SU-DHL-6 (cell line): ENCODE measurements around the gene ARFGAP3.

Source experiments
- H2AFZ ChIP-seq: fragments of 200-600 bp; sonication (generic); 2 replicates; pipeline ENCODE4 v1.6.1; 2014; ENCODE audit warnings: low read depth, mild to moderate bottlenecking, moderate library complexity, mixed read lengths, antibody characterized with exemption, low read length; ENCODE audit not compliant: severe bottlenecking
- H3F3A ChIP-seq: fragments of 200-600 bp; shearing (Covaris generic); 2 replicates; pipeline ENCODE4 v1.6.0; 2016; ENCODE audit warnings: antibody characterized with exemption, mild to moderate bottlenecking; ENCODE audit not compliant: insufficient read depth
- H3K27ac ChIP-seq: fragments of 200-600 bp; sonication (generic); 2 replicates; pipeline ENCODE4 v1.5.1; 2016; ENCODE audit warnings: low read depth, mild to moderate bottlenecking, low read length, moderate library complexity, mixed read lengths
- H3K27me3 ChIP-seq: fragments of 200-600 bp; sonication (generic), shearing (Covaris generic); 2 replicates; pipeline ENCODE4 v1.6.0; 2014; ENCODE audit warnings: mild to moderate bottlenecking, low read length
- H3K36me3 ChIP-seq: fragments of 200-600 bp; sonication (generic); 2 replicates; pipeline ENCODE4 v1.6.1; 2014; ENCODE audit warnings: mild to moderate bottlenecking, low read length, mixed read lengths
- H3K4me2 ChIP-seq: fragments of 300-600, 200-600 bp; shearing (Covaris generic), sonication (generic); 2 replicates; pipeline ENCODE4 v1.6.0; 2014; ENCODE audit warnings: low read length, low read depth, mild to moderate bottlenecking; ENCODE audit not compliant: poor library complexity, severe bottlenecking
- H3K4me3 ChIP-seq: fragments of 200-600 bp; sonication (generic); 2 replicates; pipeline ENCODE4 v1.5.1; 2014; ENCODE audit warnings: antibody characterized with exemption, low read length, mild to moderate bottlenecking, mixed read lengths; ENCODE audit not compliant: insufficient read depth, poor library complexity, severe bottlenecking
- H3K79me2 ChIP-seq: fragments of 200-600 bp; sonication (generic); 2 replicates; pipeline ENCODE4 v1.6.1; 2014; ENCODE audit warnings: mild to moderate bottlenecking, low read length, moderate library complexity; ENCODE audit not compliant: insufficient read depth
- H3K9ac ChIP-seq: fragments of 200-600 bp; sonication (generic); 2 replicates; pipeline ENCODE4 v1.7.0; 2014; ENCODE audit warnings: mild to moderate bottlenecking, low read length
- H3K9me2 ChIP-seq: fragments of 200-600 bp; sonication (generic); replicated peaks from 2 replicates; pipeline ENCODE4 v1.6.1; 2014; ENCODE audit warnings: low read length; ENCODE audit not compliant: insufficient read depth
- H3K9me3 ChIP-seq: fragments of 200-600 bp; sonication (generic); 2 replicates; pipeline ENCODE4 v1.6.1; 2014; ENCODE audit warnings: low read length, mixed read lengths; ENCODE audit not compliant: insufficient read depth
- H4K20me1 ChIP-seq: fragments of 200-600 bp; sonication (generic); 2 replicates; pipeline ENCODE4 v1.6.1; 2014; ENCODE audit warnings: low read depth, mild to moderate bottlenecking, antibody characterized with exemption, low read length, moderate library complexity, mixed read lengths
- CTCF ChIP-seq: fragments of 200-600 bp; sonication (generic); IDR thresholded peaks from one replicate; pipeline ENCODE4 v1.5.1; 2017; ENCODE audit warnings: antibody characterized with exemption, mild to moderate bottlenecking, low read length, moderate library complexity; ENCODE audit not compliant: insufficient read depth, poor library complexity, severe bottlenecking
- EZH2phosphoT487 ChIP-seq: fragments of 200-600 bp; sonication (generic), shearing (Covaris generic); conservative IDR thresholded peaks from 2 replicates; pipeline ENCODE4 v1.6.1; 2018; ENCODE audit warnings: mild to moderate bottlenecking, antibody characterized with exemption, low read length, moderate library complexity, mixed read lengths

Gene ARFGAP3

GRCh38 chr22:42855721-42856120 is 1.4 kb downstream of the ARFGAP3 start:
- no peak for TF ChIP-seq CTCF
- no peak for TF ChIP-seq EZH2phosphoT487

GRCh38 chr22:42855211-42855610 is 1.9 kb downstream of the ARFGAP3 start:
- no peaks in the 10 kb centered on the region for H3K9me2 ChIP-seq
- no peaks in the 10 kb centered on the region for H4K20me1 ChIP-seq
- H2AFZ ChIP-seq = no peak overlapping the region
- H3K4me2 ChIP-seq = no peak overlapping the region
- H3K9ac ChIP-seq = no peak overlapping the region
- no peaks in the 10 kb centered on the region for H3K9me3 ChIP-seq
- no peaks in the 10 kb centered on the region for H3K27me3 ChIP-seq
- no peak overlapping the region for H3K4me3 ChIP-seq
- TF ChIP-seq CTCF = no peak
- TF ChIP-seq EZH2phosphoT487 = no peak
- H3K79me2 ChIP-seq = no peaks in the 10 kb centered on the region
- no peaks in the 10 kb centered on the region for H3K36me3 ChIP-seq
- H3F3A ChIP-seq = peaks cover 7% of the 10 kb centered on the region; the same call in 1 of the 2 replicates
- H3K27ac ChIP-seq = no peak overlapping the region

More at GRCh38 chr22:42855721-42856120, 1.4 kb downstream of the ARFGAP3 start:
- no peak overlapping the region for H3K27ac ChIP-seq
- H2AFZ ChIP-seq = no peak overlapping the region
- peak overlapping the region; percentile 95 for H3K4me2 ChIP-seq
- H3F3A ChIP-seq = peaks cover 9% of the 10 kb centered on the region; the same call in 1 of the 2 replicates
- peak overlapping the region; percentile 61; the same call in 1 of the 2 replicates for H3K9ac ChIP-seq
- H3K9me2 ChIP-seq = no peaks in the 10 kb centered on the region
- no peaks in the 10 kb centered on the region for H3K36me3 ChIP-seq
- H3K4me3 ChIP-seq = no peak overlapping the region
- H3K79me2 ChIP-seq = no peaks in the 10 kb centered on the region
- H3K27me3 ChIP-seq = no peaks in the 10 kb centered on the region
- H3K9me3 ChIP-seq = no peaks in the 10 kb centered on the region
- no peaks in the 10 kb centered on the region for H4K20me1 ChIP-seq

DNA sequence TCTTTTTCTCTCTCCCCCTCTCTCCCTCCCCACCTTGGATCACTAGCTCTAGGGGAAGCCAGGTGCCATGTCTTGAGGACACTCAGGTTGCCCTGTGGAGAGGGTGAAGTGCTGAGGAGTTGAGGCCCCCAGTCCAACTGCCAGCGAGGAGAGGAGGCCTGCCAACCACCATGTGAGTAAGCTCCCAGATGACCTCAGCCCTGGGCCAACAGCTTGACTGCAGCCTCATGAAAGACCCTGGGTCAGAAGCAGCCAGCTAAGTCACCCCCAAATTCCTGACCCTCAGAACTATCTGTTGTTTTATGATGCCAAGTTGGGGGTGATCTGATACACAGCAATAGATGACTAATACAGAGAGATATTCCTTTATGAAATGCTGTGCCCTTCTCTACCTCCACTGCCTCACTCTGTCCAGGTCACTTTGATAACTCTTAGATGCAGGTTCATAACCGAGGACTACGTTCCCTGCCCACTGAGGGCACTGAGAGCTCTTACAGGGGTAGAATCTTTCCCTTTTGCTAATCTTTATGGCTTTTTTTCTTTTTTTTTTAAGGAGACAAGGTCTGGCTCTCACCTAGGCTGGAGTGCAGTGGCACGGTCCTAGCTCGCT is 8.0 kb downstream of the ARFGAP3 start:
- H3K4me3 ChIP-seq = no peak overlapping the region
- H4K20me1 ChIP-seq = no peaks in the 10 kb centered on the region
- no peak overlapping the region for H3K9ac ChIP-seq
- H2AFZ ChIP-seq = no peak overlapping the region
- no peaks in the 10 kb centered on the region for H3K9me2 ChIP-seq
- no peaks in the 10 kb centered on the region for H3K9me3 ChIP-seq
- no peaks in the 10 kb centered on the region for H3K36me3 ChIP-seq
- no peak overlapping the region for H3K27ac ChIP-seq
- H3K27me3 ChIP-seq = no peaks in the 10 kb centered on the region
- H3F3A ChIP-seq = no peaks in the 10 kb centered on the region
- H3K4me2 ChIP-seq = no peak overlapping the region
- TF ChIP-seq CTCF = no peak
- TF ChIP-seq EZH2phosphoT487 = no peak
- H3K79me2 ChIP-seq = no peaks in the 10 kb centered on the region
